HepG2 (cell line): ENCODE measurements around the gene HECTD4. TPM values are rescaled to one million over a fixed set of nuclear protein-coding genes. Genes with fewer than 3 reads are reported as not detected.

Experiments used
- ATAC-seq: fragments of 200-7000 bp; cut with Tn5 transposase; 3 replicates; pipeline ENCODE4 v1.9.1; 2020; ENCODE audit warnings: mild to moderate bottlenecking, moderate library complexity
- BruUV-seq: library from RNA; stranded (reverse); fragments of 400-500 nt; replicated peaks from 2 replicates; lab custom pipeline; 2021; lab: Mats Ljungman, UMichigan
- CTCF ChIA-PET: fragments of 300-600 bp; formaldehyde crosslinking; extraction: SDS; loops from one replicate; lab custom pipeline; 2021; ENCODE audit warnings: low total read pairs, inconsistent platforms, low intra/inter-chr PET ratio; lab: Yijun Ruan, JAX
- POLR2A ChIA-PET: fragments of 350-600 bp; sonication (Branson Sonifier 250); formaldehyde crosslinking; loops from one replicate; lab custom pipeline; 2020; ENCODE audit warnings: antibody characterized with exemption, inconsistent platforms; lab: Yijun Ruan, JAX
- DNase-seq: peaks from one replicate; pipeline ENCODE4 v3.0.0-alpha.2; 2015; ENCODE audit warnings: low spot score
- FAIRE-seq: peaks from 3 replicates; lab custom pipeline; 2011; peaks lifted over from hg19 to GRCh38; lab: Jason Lieb, UNC
- H2AFZ ChIP-seq: one replicate; pipeline ENCODE4 v1.6.1; 2011; ENCODE audit warnings: low read length, inconsistent platforms
- H3K27ac ChIP-seq: fragments of 300-600 bp; 3 replicates; pipeline ENCODE4 v1.8.0; 2011; ENCODE audit warnings: mixed run types, mild to moderate bottlenecking, mixed read lengths, low read length, inconsistent platforms; ENCODE audit not compliant: insufficient read depth; ENCODE audit errors: extremely low read length
- H3K27me3 ChIP-seq, 2 experiments: fragments of 200-600 bp in 1 of 2; 2 replicates in 1 of 2; 3 replicates in 1 of 2; pipeline versions ENCODE4 v1.6.0 to v1.8.0; 2011; ENCODE audit warnings: low read length in 2 of 2, mild to moderate bottlenecking in 2 of 2, moderate library complexity in 2 of 2, inconsistent platforms in 1 of 2; ENCODE audit not compliant: insufficient read depth in 2 of 2, control insufficient read depth in 1 of 2
- H3K36me3 ChIP-seq, 2 experiments: fragments of 200-600 bp in 1 of 2; replicated peaks in 1 of 2; 2 replicates in 1 of 2; 3 replicates in 1 of 2; pipeline versions ENCODE4 v1.5.1 to v1.8.0; 2011; ENCODE audit warnings: low read length in 2 of 2, inconsistent platforms in 1 of 2; ENCODE audit not compliant: insufficient read depth in 2 of 2, control insufficient read depth in 1 of 2
- H3K4me1 ChIP-seq: 2 replicates; pipeline ENCODE4 v1.5.1; 2012; ENCODE audit warnings: low read length, inconsistent platforms; ENCODE audit not compliant: insufficient read depth
- H3K4me2 ChIP-seq: 2 replicates; pipeline ENCODE4 v1.6.0; 2011; ENCODE audit warnings: low read depth, low read length, inconsistent platforms
- H3K4me3 ChIP-seq, 3 experiments: fragments of 200-600 bp in 1 of 3; sonication (generic), shearing (Covaris generic) in 1 of 3; replicated peaks in 1 of 3; 2 replicates each; pipeline ENCODE4 v1.5.1; 2011 to 2016; ENCODE audit warnings: low read length in 3 of 3, inconsistent platforms in 2 of 3, low read depth in 2 of 3, mild to moderate bottlenecking in 2 of 3, control low read depth in 1 of 3, mixed read lengths in 1 of 3; ENCODE audit not compliant: insufficient read depth in 1 of 3
- H3K79me2 ChIP-seq: one replicate; pipeline ENCODE4 v1.6.1; 2011; ENCODE audit warnings: low read length, inconsistent platforms; ENCODE audit not compliant: insufficient read depth
- H3K9ac ChIP-seq: 2 replicates; pipeline ENCODE4 v1.6.0; 2011; ENCODE audit warnings: mild to moderate bottlenecking, low read depth, low read length, inconsistent platforms; ENCODE audit not compliant: insufficient read depth
- H3K9me3 ChIP-seq: 2 replicates; pipeline ENCODE4 v1.5.1; 2012; ENCODE audit warnings: mild to moderate bottlenecking, low read length
- H4K20me1 ChIP-seq: 2 replicates; pipeline ENCODE4 v1.6.0; 2011; ENCODE audit warnings: inconsistent platforms, mild to moderate bottlenecking, low read length, moderate library complexity; ENCODE audit not compliant: insufficient read depth
- BRCA1 ChIP-seq: sonication (generic); formaldehyde crosslinking; IDR thresholded peaks from 2 replicates; pipeline ENCODE4 v1.4.0; 2020; ENCODE audit warnings: missing genetic modification reagents
- CHD4 ChIP-seq: fragments of 200-600 bp; sonication (generic); IDR thresholded peaks from 2 replicates; pipeline ENCODE4 v1.7.0; 2017; ENCODE audit warnings: mild to moderate bottlenecking, low read length, borderline replicate concordance
- DPF2 ChIP-seq: sonication (generic); formaldehyde crosslinking; IDR thresholded peaks from 2 replicates; pipeline ENCODE4 v1.4.0; 2020; ENCODE audit warnings: mild to moderate bottlenecking, low read depth, missing genetic modification reagents, borderline replicate concordance
- FIP1L1 ChIP-seq: fragments of 200-400 bp; formaldehyde crosslinking; IDR thresholded peaks from 2 replicates; pipeline ENCODE4 v1.6.1; 2018; ENCODE audit warnings: low read depth, mild to moderate bottlenecking, low read length, moderate library complexity, borderline replicate concordance; ENCODE audit not compliant: insufficient read depth
- NFE2L1 ChIP-seq: sonication (generic); formaldehyde crosslinking; IDR thresholded peaks from 2 replicates; pipeline ENCODE4 v1.4.0; 2020; ENCODE audit warnings: missing genetic modification reagents, mild to moderate bottlenecking, borderline replicate concordance
- PAWR ChIP-seq: sonication (generic); formaldehyde crosslinking; IDR thresholded peaks from 2 replicates; pipeline ENCODE4 v1.4.0; 2020; ENCODE audit warnings: missing genetic modification reagents, mild to moderate bottlenecking, borderline replicate concordance
- RFX5 ChIP-seq: IDR thresholded peaks from 2 replicates; pipeline ENCODE4 v1.6.1; 2011; ENCODE audit warnings: low read depth, low read length, improper control_type of control experiment
- SNAI1 ChIP-seq: sonication (generic); formaldehyde crosslinking; IDR thresholded peaks from 2 replicates; pipeline ENCODE4 v1.5.0; 2020; ENCODE audit warnings: mild to moderate bottlenecking, missing genetic modification reagents, borderline replicate concordance
- THYN1 ChIP-seq: sonication (generic); formaldehyde crosslinking; IDR thresholded peaks from 2 replicates; pipeline ENCODE4 v1.8.1; 2023; ENCODE audit warnings: low read depth, mild to moderate bottlenecking, moderate library complexity, missing genetic modification reagents, borderline replicate concordance
- WIZ ChIP-seq: sonication (generic); formaldehyde crosslinking; IDR thresholded peaks from 2 replicates; pipeline ENCODE4 v1.5.1; 2020; ENCODE audit warnings: mild to moderate bottlenecking, missing genetic modification reagents
- ZNF124 ChIP-seq: sonication (generic); formaldehyde crosslinking; IDR thresholded peaks from 2 replicates; pipeline ENCODE4 v1.4.0; 2020; ENCODE audit warnings: missing genetic modification reagents
- ZNF18 ChIP-seq: sonication (generic); formaldehyde crosslinking; IDR thresholded peaks from 2 replicates; pipeline ENCODE4 v1.8.0; 2022; ENCODE audit warnings: mild to moderate bottlenecking, missing genetic modification reagents; ENCODE audit not compliant: insufficient replicate concordance
- ZNF274 ChIP-seq: sonication (generic); formaldehyde crosslinking; IDR thresholded peaks from 2 replicates; pipeline ENCODE4 v1.5.1; 2020; ENCODE audit warnings: mild to moderate bottlenecking, missing genetic modification reagents
- ZNF446 ChIP-seq: sonication (generic); formaldehyde crosslinking; IDR thresholded peaks from 2 replicates; pipeline ENCODE4 v1.5.0; 2020; ENCODE audit warnings: mild to moderate bottlenecking, missing genetic modification reagents
- ZNF558 ChIP-seq: sonication (generic); formaldehyde crosslinking; IDR thresholded peaks from 2 replicates; pipeline ENCODE4 v1.9.0; 2022; ENCODE audit warnings: mild to moderate bottlenecking, missing genetic modification reagents, borderline replicate concordance
- WGBS: methylation state at CpG from one replicate; pipeline ENCODE4 v1.1.6; 2017; ENCODE audit warnings: low lambda C conversion rate; 5-methylcytosine and 5-hydroxymethylcytosine counted together
- in situ Hi-C: cut with HindIII; loops from 2 replicates; pipeline ENCODE4 v1.10.0; 2017; ENCODE audit warnings: low pct_unique_long_range_greater_than_20kb; ENCODE audit not compliant: extremely low pct_ligation_motif_present
- intact Hi-C: fragments of 100-400 bp; cut with micrococcal nuclease; formaldehyde crosslinking; loops from one replicate; pipeline ENCODE4 v1.10.0; 2022; ENCODE audit not compliant: unreplicated experiment
- polyA plus RNA-seq, 8 experiments: library from polyadenylated mRNA; depleted of rRNA in 3 of 8; stranded (reverse) in 7 of 8; unstranded in 1 of 8; fragments of >200 nt; fragmentation: Illumina TruSeq in 4 of 8; extraction: Trizol in 4 of 8; gene quantifications; 2 replicates each; pipeline versions ENCODE4 v1.2.1 to v1.2.3, GENCODE V29; 2011 to 2016; ENCODE audit warnings: low read depth in 4 of 8, missing spikeins in 1 of 8, mixed read lengths in 1 of 8; ENCODE audit not compliant: insufficient read depth in 1 of 8
- total RNA-seq, 5 experiments: library from RNA; depleted of rRNA; stranded (reverse); fragments of >200 nt; fragmentation: Illumina TruSeq; extraction: Trizol; gene quantifications; 2 replicates each; pipeline ENCODE4 v1.2.3, GENCODE V29; 2016; ENCODE audit warnings: low read depth in 1 of 5
- TF ChIP-seq, protein P1 (sequence below): sonication (generic); formaldehyde crosslinking; IDR thresholded peaks from 2 replicates; pipeline ENCODE4 v1.4.0; 2020; ENCODE audit warnings: missing genetic modification reagents, borderline replicate concordance
- TF ChIP-seq, protein P2 (sequence below): sonication (generic); formaldehyde crosslinking; IDR thresholded peaks from 2 replicates; pipeline ENCODE4 v1.5.0; 2020; ENCODE audit warnings: missing genetic modification reagents

Gene HECTD4
- total and polyA plus RNA-seq, 2 of the 13 experiments (the other 11 are each of a cell fraction or from before 2014, with no cell fraction given) = 9.0 to 11.4 TPM

GRCh38 chr12:112305951-112306350, 76.3 kb downstream of the HECTD4 start (continued):
- TF ChIP-seq ZNF18 (CRISPR knock-in tag) (no peak), DPF2 (CRISPR knock-in tag) (no peak), ZNF558 (CRISPR knock-in tag) (no peak), WIZ (CRISPR knock-in tag) (no peak), ZNF124 (CRISPR knock-in tag) (no peak)
- TF ChIP-seq, all 625 proteins: peak for 0

DNA sequence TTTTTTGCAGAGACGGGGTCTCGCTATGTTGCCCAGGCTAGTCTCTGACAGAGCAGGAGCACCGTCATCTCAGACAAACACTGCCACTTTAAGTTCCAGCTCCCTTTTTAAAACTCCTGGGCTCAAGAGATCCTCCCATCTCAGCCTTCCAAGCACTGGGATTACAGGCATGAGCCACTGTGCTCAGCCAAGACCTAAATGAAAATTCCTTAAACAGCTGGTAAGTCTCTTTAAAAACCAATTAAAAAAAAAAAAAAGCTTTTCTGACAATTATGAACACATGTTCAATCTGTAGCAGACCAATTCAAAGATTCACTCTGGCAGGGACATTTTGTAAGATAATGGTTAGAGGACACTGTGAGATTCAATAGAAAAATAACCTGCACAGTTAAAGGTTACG, 77.8 kb downstream of the HECTD4 start:
- ChIA-PET POLR2A (no interaction called here), CTCF (no interaction called here)
- Histone ChIP-seq H4K20me1 (no peaks in the 10 kb centered on the region), H3K9ac (no peak overlapping the region), H3K4me2 (no peak overlapping the region), H3K27ac (no peak overlapping the region), H3K9me3 (no peaks in the 10 kb centered on the region), H3K27me3 (no peaks in the 10 kb centered on the region), H2AFZ (no peak overlapping the region), H3K4me3 (no peak overlapping the region), H3K4me1 (peaks cover 16% of the 10 kb centered on the region), H3K36me3 (peaks cover 8 to 30% of the 10 kb centered on the region in 2 experiments; a peak in 4 of 5 replicates), H3K79me2 (no peaks in the 10 kb centered on the region)
- 96% methylated on average over 4 of the region's 4 CpGs for WGBS
- ATAC-seq (no peak), FAIRE-seq (no peak), DNase-seq (no peak)
- in situ Hi-C loops (no loop called here), intact Hi-C loops (no loop called here)
- TF ChIP-seq ZNF274 (CRISPR knock-in tag) = no peak
- no peak for TF ChIP-seq FIP1L1
- TF ChIP-seq THYN1 (CRISPR knock-in tag) = no peak
- TF ChIP-seq, protein P1, sequence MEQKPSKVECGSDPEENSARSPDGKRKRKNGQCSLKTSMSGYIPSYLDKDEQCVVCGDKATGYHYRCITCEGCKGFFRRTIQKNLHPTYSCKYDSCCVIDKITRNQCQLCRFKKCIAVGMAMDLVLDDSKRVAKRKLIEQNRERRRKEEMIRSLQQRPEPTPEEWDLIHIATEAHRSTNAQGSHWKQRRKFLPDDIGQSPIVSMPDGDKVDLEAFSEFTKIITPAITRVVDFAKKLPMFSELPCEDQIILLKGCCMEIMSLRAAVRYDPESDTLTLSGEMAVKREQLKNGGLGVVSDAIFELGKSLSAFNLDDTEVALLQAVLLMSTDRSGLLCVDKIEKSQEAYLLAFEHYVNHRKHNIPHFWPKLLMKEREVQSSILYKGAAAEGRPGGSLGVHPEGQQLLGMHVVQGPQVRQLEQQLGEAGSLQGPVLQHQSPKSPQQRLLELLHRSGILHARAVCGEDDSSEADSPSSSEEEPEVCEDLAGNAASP (CRISPR knock-in tag) = no peak
- TF ChIP-seq PAWR = no peak
- TF ChIP-seq BRCA1 (CRISPR knock-in tag) = no peak
- no peak for TF ChIP-seq RFX5
- TF ChIP-seq SNAI1 (CRISPR knock-in tag) = no peak
- TF ChIP-seq, protein P2, sequence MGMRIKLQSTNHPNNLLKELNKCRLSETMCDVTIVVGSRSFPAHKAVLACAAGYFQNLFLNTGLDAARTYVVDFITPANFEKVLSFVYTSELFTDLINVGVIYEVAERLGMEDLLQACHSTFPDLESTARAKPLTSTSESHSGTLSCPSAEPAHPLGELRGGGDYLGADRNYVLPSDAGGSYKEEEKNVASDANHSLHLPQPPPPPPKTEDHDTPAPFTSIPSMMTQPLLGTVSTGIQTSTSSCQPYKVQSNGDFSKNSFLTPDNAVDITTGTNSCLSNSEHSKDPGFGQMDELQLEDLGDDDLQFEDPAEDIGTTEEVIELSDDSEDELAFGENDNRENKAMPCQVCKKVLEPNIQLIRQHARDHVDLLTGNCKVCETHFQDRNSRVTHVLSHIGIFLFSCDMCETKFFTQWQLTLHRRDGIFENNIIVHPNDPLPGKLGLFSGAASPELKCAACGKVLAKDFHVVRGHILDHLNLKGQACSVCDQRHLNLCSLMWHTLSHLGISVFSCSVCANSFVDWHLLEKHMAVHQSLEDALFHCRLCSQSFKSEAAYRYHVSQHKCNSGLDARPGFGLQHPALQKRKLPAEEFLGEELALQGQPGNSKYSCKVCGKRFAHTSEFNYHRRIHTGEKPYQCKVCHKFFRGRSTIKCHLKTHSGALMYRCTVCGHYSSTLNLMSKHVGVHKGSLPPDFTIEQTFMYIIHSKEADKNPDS (CRISPR knock-in tag) = no peak
- no peak for TF ChIP-seq CHD4
- TF ChIP-seq ZNF446 (CRISPR knock-in tag) = no peak
- TF ChIP-seq NFE2L1 (CRISPR knock-in tag) = no peak
- BruUV-seq = no TSS peak
